Uterus (tissue), 2 donors: ENCODE data around the gene RXYLT1.

Experiments
- POLR2A ChIP-seq, 2 donors: fragments of 450-650 bp; IDR thresholded peaks; one replicate each; pipeline ENCODE4 v1.6.1; 2016; ENCODE audit warnings: antibody characterized with exemption in 2 of 2, mild to moderate bottlenecking in 1 of 2, moderate library complexity in 1 of 2
- TF ChIP-seq, protein P1 (sequence below), 4 experiments: fragments of 200-600 bp in 2 of 4; fragments of 450-650 bp in 2 of 4; sonication (generic) in 2 of 4; IDR thresholded peaks; one replicate each; pipeline ENCODE4 v1.5.1; 2016 to 2019; ENCODE audit warnings: antibody characterized with exemption in 4 of 4, mild to moderate bottlenecking in 2 of 4, moderate library complexity in 1 of 4

DNA sequence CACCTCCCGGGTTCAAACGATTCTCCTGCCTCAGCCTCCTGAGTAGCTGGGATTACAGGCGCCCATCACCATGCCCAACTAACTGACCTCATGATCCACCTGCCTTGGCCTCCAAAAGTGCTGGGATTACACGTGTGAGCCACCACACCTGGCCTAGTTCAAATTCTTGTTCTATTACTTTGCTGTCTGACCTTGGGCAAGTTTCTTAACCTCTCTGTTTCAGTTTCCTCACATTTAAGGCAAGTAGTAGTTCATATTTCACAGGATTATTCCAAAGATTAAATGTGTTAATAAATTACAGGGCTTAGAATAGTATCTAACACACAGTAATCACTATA lies 10.9 kb downstream of the RXYLT1 start:
- TF ChIP-seq POLR2A (IDR thresholded peaks at IDR 0.05) = no peak
- TF ChIP-seq, protein P1, sequence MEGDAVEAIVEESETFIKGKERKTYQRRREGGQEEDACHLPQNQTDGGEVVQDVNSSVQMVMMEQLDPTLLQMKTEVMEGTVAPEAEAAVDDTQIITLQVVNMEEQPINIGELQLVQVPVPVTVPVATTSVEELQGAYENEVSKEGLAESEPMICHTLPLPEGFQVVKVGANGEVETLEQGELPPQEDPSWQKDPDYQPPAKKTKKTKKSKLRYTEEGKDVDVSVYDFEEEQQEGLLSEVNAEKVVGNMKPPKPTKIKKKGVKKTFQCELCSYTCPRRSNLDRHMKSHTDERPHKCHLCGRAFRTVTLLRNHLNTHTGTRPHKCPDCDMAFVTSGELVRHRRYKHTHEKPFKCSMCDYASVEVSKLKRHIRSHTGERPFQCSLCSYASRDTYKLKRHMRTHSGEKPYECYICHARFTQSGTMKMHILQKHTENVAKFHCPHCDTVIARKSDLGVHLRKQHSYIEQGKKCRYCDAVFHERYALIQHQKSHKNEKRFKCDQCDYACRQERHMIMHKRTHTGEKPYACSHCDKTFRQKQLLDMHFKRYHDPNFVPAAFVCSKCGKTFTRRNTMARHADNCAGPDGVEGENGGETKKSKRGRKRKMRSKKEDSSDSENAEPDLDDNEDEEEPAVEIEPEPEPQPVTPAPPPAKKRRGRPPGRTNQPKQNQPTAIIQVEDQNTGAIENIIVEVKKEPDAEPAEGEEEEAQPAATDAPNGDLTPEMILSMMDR (IDR thresholded peaks at IDR 0.05) = no peak
